Suprapubic skin (tissue), 4 donors: ENCODE data around the gene PLCB1. TPM values are rescaled to one million over a fixed set of nuclear protein-coding genes. Genes with fewer than 3 reads are reported as not detected.

Experiments used
- DNase-seq, 2 donors: peaks; one replicate each; pipeline ENCODE4 v3.0.0-alpha.2; 2019; ENCODE audit warnings: low spot score in 2 of 2
- H3K27ac ChIP-seq: fragments of 200-600 bp; sonication (generic); one replicate; pipeline ENCODE4 v1.5.1; 2019
- H3K27me3 ChIP-seq: fragments of 200-600 bp; sonication (generic); one replicate; pipeline ENCODE4 v1.5.1; 2019
- H3K36me3 ChIP-seq: fragments of 200-600 bp; sonication (generic); one replicate; pipeline ENCODE4 v1.5.1; 2019
- H3K4me1 ChIP-seq: fragments of 200-600 bp; sonication (generic); one replicate; pipeline ENCODE4 v1.5.1; 2019
- H3K4me3 ChIP-seq: fragments of 200-600 bp; sonication (generic); one replicate; pipeline ENCODE4 v1.5.1; 2019; ENCODE audit warnings: mild to moderate bottlenecking
- H3K9me3 ChIP-seq: fragments of 200-600 bp; sonication (generic); one replicate; pipeline ENCODE4 v1.5.1; 2019
- EP300 ChIP-seq: sonication (generic); formaldehyde crosslinking; IDR thresholded peaks from one replicate; pipeline ENCODE4 v1.6.1; 2017; ENCODE audit warnings: antibody characterized with exemption
- POLR2A ChIP-seq, 2 donors: fragments of 450-650 bp; IDR thresholded peaks; one replicate each; pipeline ENCODE4 v1.6.1; 2017; ENCODE audit warnings: antibody characterized with exemption in 2 of 2, mild to moderate bottlenecking in 2 of 2, moderate library complexity in 2 of 2
- POLR2AphosphoS5 ChIP-seq, 3 donors: sonication (generic); formaldehyde crosslinking; IDR thresholded peaks; one replicate each; pipeline ENCODE4 v1.6.1; 2017; ENCODE audit warnings: antibody characterized with exemption in 3 of 3
- WGBS: methylation state at CpG from one replicate; pipeline ENCODE4 v1.1.5; 2018; 5-methylcytosine and 5-hydroxymethylcytosine counted together
- total RNA-seq, 4 donors: library from RNA; depleted of rRNA; stranded (reverse); fragments of >200 nt; gene quantifications; one replicate each; pipeline ENCODE4 v1.1.0, GENCODE V29; 2016
- TF ChIP-seq, protein P1 (sequence below), 2 donors: fragments of 200-600 bp in 1 of 2; fragments of 450-650 bp in 1 of 2; sonication (generic) in 1 of 2; IDR thresholded peaks; one replicate each; pipeline ENCODE4 v1.5.1; 2016 to 2019; ENCODE audit warnings: antibody characterized with exemption in 2 of 2, mild to moderate bottlenecking in 1 of 2, moderate library complexity in 1 of 2

PLCB1 gene
- total RNA-seq, 4 donors from 2014 or later: 3.9 to 15.6 (median 6.7) TPM

DNA sequence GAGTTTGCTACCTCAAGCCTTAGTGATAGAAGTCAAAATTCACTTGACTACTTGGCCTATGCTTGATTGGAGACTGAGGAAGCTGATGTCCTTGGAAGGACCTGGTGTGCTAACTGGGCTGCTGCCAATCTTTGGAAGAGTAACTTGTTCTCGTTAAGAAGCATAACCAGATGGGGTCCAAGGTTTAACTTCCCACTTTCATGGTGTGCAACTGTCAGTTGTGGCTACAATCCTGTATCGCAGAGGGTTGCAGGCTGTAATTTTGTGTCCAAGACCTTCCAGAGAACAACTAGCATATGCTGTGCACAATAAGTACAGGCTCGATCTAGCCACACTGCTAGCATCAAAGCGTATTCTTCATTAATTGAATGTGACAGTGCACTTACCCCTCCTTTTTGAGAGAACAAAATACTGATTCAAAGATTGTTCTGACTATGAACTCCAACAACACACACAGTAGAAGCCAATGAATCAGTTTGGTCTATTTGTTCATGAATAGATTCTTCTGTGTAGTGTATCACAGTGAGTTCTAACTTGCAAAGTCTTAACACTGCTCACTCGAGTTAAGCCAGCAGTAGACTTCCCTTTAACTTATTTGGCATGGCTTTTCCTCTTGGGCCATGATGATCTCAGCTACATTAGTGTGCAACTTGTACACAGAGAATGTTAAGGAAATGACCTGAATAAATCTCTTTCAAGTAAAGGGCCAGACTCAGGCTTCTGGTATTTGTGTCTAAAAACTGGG is 15.8 kb upstream of the PLCB1 start:
- Histone ChIP-seq H3K4me3 (no peak overlapping the region), H3K36me3 (no peaks in the 10 kb centered on the region), H3K27ac (no peak overlapping the region), H3K9me3 (no peaks in the 10 kb centered on the region), H3K27me3 (no peaks in the 10 kb centered on the region), H3K4me1 (no peaks in the 10 kb centered on the region)
- no peak for DNase-seq
- TF ChIP-seq, protein P1, sequence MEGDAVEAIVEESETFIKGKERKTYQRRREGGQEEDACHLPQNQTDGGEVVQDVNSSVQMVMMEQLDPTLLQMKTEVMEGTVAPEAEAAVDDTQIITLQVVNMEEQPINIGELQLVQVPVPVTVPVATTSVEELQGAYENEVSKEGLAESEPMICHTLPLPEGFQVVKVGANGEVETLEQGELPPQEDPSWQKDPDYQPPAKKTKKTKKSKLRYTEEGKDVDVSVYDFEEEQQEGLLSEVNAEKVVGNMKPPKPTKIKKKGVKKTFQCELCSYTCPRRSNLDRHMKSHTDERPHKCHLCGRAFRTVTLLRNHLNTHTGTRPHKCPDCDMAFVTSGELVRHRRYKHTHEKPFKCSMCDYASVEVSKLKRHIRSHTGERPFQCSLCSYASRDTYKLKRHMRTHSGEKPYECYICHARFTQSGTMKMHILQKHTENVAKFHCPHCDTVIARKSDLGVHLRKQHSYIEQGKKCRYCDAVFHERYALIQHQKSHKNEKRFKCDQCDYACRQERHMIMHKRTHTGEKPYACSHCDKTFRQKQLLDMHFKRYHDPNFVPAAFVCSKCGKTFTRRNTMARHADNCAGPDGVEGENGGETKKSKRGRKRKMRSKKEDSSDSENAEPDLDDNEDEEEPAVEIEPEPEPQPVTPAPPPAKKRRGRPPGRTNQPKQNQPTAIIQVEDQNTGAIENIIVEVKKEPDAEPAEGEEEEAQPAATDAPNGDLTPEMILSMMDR (IDR thresholded peaks at IDR 0.05): no peak
- TF ChIP-seq EP300: no peak
- no peak for TF ChIP-seq POLR2A (IDR thresholded peaks at IDR 0.05)
- TF ChIP-seq POLR2AphosphoS5 (IDR thresholded peaks at IDR 0.05): no peak
- 55% methylated on average over 5 of the region's 5 CpGs for WGBS

DNA sequence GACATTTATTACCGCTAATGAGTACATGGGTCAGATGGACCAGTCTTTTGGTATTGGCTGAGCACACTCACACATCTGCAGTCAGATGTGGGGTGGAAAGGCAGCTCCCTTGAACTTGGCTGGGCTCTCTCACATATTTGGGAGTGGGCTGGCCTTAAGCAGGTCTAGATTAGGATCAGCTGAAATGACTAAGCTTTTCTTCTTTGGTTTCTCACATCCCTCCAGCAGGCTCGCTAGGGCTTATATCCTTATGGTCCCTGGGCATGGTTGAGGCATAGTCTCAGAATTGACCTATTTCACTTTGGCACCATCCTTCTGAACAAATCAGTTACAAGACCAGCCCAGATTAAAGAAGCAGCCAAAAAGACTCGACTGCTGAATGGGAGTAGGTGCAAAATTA is 14.4 kb upstream of the PLCB1 start:
- Histone ChIP-seq H3K36me3 (no peaks in the 10 kb centered on the region), H3K4me1 (no peaks in the 10 kb centered on the region), H3K9me3 (no peaks in the 10 kb centered on the region), H3K4me3 (no peak overlapping the region), H3K27ac (no peak overlapping the region), H3K27me3 (no peaks in the 10 kb centered on the region)
- TF ChIP-seq POLR2AphosphoS5 (IDR thresholded peaks at IDR 0.05): no peak
- TF ChIP-seq EP300: no peak
- TF ChIP-seq, protein P1 (IDR thresholded peaks at IDR 0.05): no peak
- no peak for TF ChIP-seq POLR2A (IDR thresholded peaks at IDR 0.05)
- no peak for DNase-seq
- 52% methylated on average over 3 of the region's 3 CpGs for WGBS

DNA sequence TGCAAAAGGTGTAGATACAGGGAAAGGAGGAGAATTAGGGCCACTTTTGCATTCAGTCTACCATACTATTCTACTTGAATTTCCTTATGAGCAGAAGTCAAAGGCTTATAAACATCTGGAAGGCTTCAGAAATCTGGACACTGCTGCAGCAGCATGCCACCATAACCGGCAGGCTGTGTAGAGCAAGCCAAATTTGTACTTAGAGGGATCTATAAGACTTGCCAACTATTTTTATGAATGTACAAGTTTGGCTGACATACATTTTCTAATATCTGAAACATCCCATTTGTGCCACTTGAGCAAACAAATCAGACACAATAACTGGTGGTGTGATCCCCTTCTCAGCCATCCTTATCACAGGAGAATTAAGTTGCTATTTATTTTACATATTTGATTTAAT is 14.0 kb upstream of the PLCB1 start:
- TF ChIP-seq, protein P1 (IDR thresholded peaks at IDR 0.05): no peak
- no peak for TF ChIP-seq POLR2A (IDR thresholded peaks at IDR 0.05)
- TF ChIP-seq EP300: no peak
- TF ChIP-seq POLR2AphosphoS5 (IDR thresholded peaks at IDR 0.05): no peak
- WGBS: 20% methylated on average over 1 of the region's 1 CpG
- no peaks in the 10 kb centered on the region for H3K27me3 ChIP-seq
- H3K27ac ChIP-seq: no peak overlapping the region
- H3K36me3 ChIP-seq: no peaks in the 10 kb centered on the region
- no peak for DNase-seq
- H3K9me3 ChIP-seq: no peaks in the 10 kb centered on the region
- no peak overlapping the region for H3K4me3 ChIP-seq
- H3K4me1 ChIP-seq: no peaks in the 10 kb centered on the region

DNA sequence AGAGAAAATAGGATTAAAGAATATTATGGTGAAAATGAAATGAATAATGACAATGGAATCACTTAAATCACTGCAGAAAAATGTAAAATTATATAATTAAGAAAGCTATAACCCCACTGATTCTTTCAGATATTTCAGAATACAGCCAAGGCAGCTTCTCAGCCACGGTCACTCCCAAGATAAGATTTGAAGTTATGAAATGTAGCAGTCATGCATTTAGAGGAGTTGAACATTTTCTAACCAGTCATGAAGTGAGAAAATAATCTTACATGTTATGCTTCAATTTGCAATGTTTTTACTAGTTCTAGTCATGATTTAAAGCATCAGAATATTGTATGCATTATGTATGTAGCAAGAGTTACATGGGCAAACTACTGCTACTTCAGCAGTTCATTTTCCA is 13.3 kb upstream of the PLCB1 start:
- Histone ChIP-seq H3K27ac (no peak overlapping the region), H3K4me3 (no peak overlapping the region), H3K36me3 (no peaks in the 10 kb centered on the region), H3K4me1 (no peaks in the 10 kb centered on the region), H3K27me3 (no peaks in the 10 kb centered on the region), H3K9me3 (no peaks in the 10 kb centered on the region)
- TF ChIP-seq POLR2AphosphoS5 (IDR thresholded peaks at IDR 0.05): no peak
- TF ChIP-seq POLR2A (IDR thresholded peaks at IDR 0.05): no peak
- TF ChIP-seq, protein P1 (IDR thresholded peaks at IDR 0.05): no peak
- TF ChIP-seq EP300: no peak
- 58% methylated on average over 1 of the region's 1 CpG for WGBS
- DNase-seq: no peak

DNA sequence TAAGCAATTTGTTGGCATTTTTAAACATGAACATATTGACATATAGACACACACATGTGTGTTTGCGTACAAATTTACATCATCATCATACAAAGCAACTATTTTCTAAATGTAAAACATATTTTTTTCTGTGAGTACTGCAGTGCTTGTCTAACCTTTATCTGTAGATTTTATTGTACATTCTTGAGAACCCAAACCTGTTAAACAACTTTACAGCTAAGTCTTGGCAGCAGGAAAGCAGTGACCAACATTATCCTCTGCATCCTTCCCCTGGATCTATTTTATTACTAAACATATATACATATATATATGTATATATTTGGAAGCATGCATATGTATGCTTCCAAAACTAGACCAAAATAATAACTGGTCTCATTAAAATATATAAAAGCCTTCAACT is 10.4 kb upstream of the PLCB1 start:
- H3K9me3 ChIP-seq: no peaks in the 10 kb centered on the region
- H3K27ac ChIP-seq: no peak overlapping the region
- H3K4me3 ChIP-seq: no peak overlapping the region
- H3K36me3 ChIP-seq: no peaks in the 10 kb centered on the region
- H3K27me3 ChIP-seq: no peaks in the 10 kb centered on the region
- 79% methylated on average over 1 of the region's 1 CpG for WGBS
- no peaks in the 10 kb centered on the region for H3K4me1 ChIP-seq
- TF ChIP-seq, protein P1 (IDR thresholded peaks at IDR 0.05): no peak
- TF ChIP-seq EP300 (no peak), POLR2A (IDR thresholded peaks at IDR 0.05) (no peak), POLR2AphosphoS5 (IDR thresholded peaks at IDR 0.05) (no peak)
- DNase-seq: no peak
